Neural progenitor cell (in vitro differentiated cells): ENCODE measurements around the gene COL19A1. TPM values are rescaled to one million over a fixed set of nuclear protein-coding genes. Genes with fewer than 3 reads are reported as not detected.
A peak's percentile ranks its signal among the peaks of the same experiment; 100 is the strongest.

Experiments
- DNase-seq: peaks from one replicate; pipeline ENCODE4 v3.0.0-alpha.2; 2016; ENCODE audit warnings: low spot score
- H2AFZ ChIP-seq: fragments of 200-600 bp; sonication (generic); replicated peaks from 2 replicates; pipeline ENCODE4 v1.6.1; 2016; ENCODE audit warnings: antibody characterized with exemption
- H3F3A ChIP-seq: fragments of 200-600 bp; sonication (generic); 2 replicates; pipeline ENCODE4 v1.6.1; 2016; ENCODE audit warnings: antibody characterized with exemption, low read depth
- H3K27ac ChIP-seq: fragments of 200-600 bp; sonication (generic); 2 replicates; pipeline ENCODE4 v1.5.1; 2016; ENCODE audit warnings: mild to moderate bottlenecking
- H3K27me3 ChIP-seq: fragments of 200-600 bp; sonication (generic); 2 replicates; pipeline ENCODE4 v1.6.1; 2016; ENCODE audit warnings: mild to moderate bottlenecking, moderate library complexity
- H3K36me3 ChIP-seq: fragments of 200-600 bp; sonication (generic); 2 replicates; pipeline ENCODE4 v1.5.1; 2016
- H3K4me1 ChIP-seq: fragments of 200-600 bp; sonication (generic); 2 replicates; pipeline ENCODE4 v1.6.1; 2016; ENCODE audit warnings: mixed run types
- H3K4me2 ChIP-seq: fragments of 200-600 bp; sonication (generic); 2 replicates; pipeline ENCODE4 v1.6.1; 2016
- H3K4me3 ChIP-seq: fragments of 200-600 bp; sonication (generic); 2 replicates; pipeline ENCODE4 v1.5.1; 2016
- H3K79me2 ChIP-seq: fragments of 200-600 bp; sonication (generic); 2 replicates; pipeline ENCODE4 v1.6.1; 2016; ENCODE audit warnings: low read depth
- H3K9ac ChIP-seq: fragments of 200-600 bp; sonication (generic); 2 replicates; pipeline ENCODE4 v1.6.1; 2016
- H3K9me3 ChIP-seq: fragments of 200-600 bp; sonication (generic); 2 replicates; pipeline ENCODE4 v1.5.1; 2016; ENCODE audit warnings: low read depth
- H4K20me1 ChIP-seq: fragments of 200-600 bp; sonication (generic); 2 replicates; pipeline ENCODE4 v1.6.1; 2016; ENCODE audit warnings: low read depth
- H3K27ac Mint-ChIP-seq: 3 replicates; pipeline ENCODE4 v1.8.0; 2021; ENCODE audit warnings: mixed read lengths
- H3K27me3 Mint-ChIP-seq: 2 replicates; pipeline ENCODE4 v1.8.0; 2022; ENCODE audit warnings: low read depth, mild to moderate bottlenecking, inconsistent platforms, moderate library complexity, mixed read lengths; ENCODE audit not compliant: insufficient read depth
- H3K36me3 Mint-ChIP-seq: 3 replicates; pipeline ENCODE4 v1.8.0; 2021; ENCODE audit warnings: mixed read lengths
- H3K4me1 Mint-ChIP-seq: 3 replicates; pipeline ENCODE4 v1.8.0; 2021; ENCODE audit warnings: mixed read lengths
- H3K4me3 Mint-ChIP-seq: 3 replicates; pipeline ENCODE4 v1.8.0; 2021; ENCODE audit warnings: mild to moderate bottlenecking, moderate library complexity, mixed read lengths
- H3K9me3 Mint-ChIP-seq: 3 replicates; pipeline ENCODE4 v1.8.0; 2020; ENCODE audit warnings: mixed read lengths
- EZH2 ChIP-seq: fragments of 200-600 bp; sonication (generic); IDR thresholded peaks from 2 replicates; pipeline ENCODE4 v1.6.1; 2017; ENCODE audit warnings: antibody characterized with exemption, mild to moderate bottlenecking, moderate library complexity
- EZH2phosphoT487 ChIP-seq: fragments of 200-600 bp; sonication (generic); IDR thresholded peaks from 2 replicates; pipeline ENCODE4 v1.6.1; 2017; ENCODE audit warnings: antibody characterized with exemption
- total RNA-seq: library from RNA; depleted of rRNA; stranded (reverse); fragments of >200 nt; gene quantifications from 2 replicates; pipeline ENCODE4 v1.2.3, GENCODE V29; 2015; ENCODE audit warnings: low replicate concordance
- TF ChIP-seq, protein P1 (sequence below): fragments of 200-600 bp; sonication (generic); IDR thresholded peaks from 2 replicates; pipeline ENCODE4 v1.5.1; 2017; ENCODE audit warnings: antibody characterized with exemption, mild to moderate bottlenecking

COL19A1 gene
- total RNA-seq, 1 donor from 2014 or later: not detected

DNA sequence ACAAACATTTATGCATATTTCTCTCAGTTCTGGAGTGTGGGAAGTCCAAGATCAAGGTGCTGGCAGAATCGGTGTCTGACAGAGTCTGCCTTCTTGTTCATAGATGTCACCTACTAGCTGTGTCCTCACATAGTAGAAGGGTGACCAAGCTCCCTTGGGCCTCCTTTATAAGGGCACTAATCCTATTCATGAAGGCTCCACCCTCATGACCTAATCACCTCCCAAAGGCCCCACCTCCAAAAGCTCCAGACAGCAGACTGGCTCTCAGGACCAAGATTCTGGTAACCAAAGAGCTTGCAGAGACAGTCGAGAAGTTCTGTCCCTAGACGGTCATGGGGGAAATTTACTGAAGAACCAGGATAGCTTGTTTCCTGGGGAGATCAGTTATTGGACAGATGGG lies 297.4 kb downstream of the COL19A1 start:
- no peak for DNase-seq
- Mint-ChIP-seq H3K9me3 (no peaks in the 10 kb centered on the region), H3K27ac (no peak overlapping the region), H3K4me1 (peaks cover 14% of the 10 kb centered on the region), H3K36me3 (no peaks in the 10 kb centered on the region), H3K4me3 (no peak overlapping the region), H3K27me3 (no peaks in the 10 kb centered on the region)
- Histone ChIP-seq H3K9ac (no peak overlapping the region), H3K79me2 (no peaks in the 10 kb centered on the region), H3K27me3 (peaks cover 6% of the 10 kb centered on the region), H3K36me3 (no peaks in the 10 kb centered on the region), H3K4me1 (no peaks in the 10 kb centered on the region), H3K9me3 (no peaks in the 10 kb centered on the region), H3K4me2 (no peak overlapping the region), H4K20me1 (no peaks in the 10 kb centered on the region), H2AFZ (no peak overlapping the region), H3K4me3 (no peak overlapping the region), H3K27ac (no peak overlapping the region), H3F3A (no peaks in the 10 kb centered on the region)
- TF ChIP-seq EZH2phosphoT487 (no peak), EZH2 (no peak)
- TF ChIP-seq, protein P1, sequence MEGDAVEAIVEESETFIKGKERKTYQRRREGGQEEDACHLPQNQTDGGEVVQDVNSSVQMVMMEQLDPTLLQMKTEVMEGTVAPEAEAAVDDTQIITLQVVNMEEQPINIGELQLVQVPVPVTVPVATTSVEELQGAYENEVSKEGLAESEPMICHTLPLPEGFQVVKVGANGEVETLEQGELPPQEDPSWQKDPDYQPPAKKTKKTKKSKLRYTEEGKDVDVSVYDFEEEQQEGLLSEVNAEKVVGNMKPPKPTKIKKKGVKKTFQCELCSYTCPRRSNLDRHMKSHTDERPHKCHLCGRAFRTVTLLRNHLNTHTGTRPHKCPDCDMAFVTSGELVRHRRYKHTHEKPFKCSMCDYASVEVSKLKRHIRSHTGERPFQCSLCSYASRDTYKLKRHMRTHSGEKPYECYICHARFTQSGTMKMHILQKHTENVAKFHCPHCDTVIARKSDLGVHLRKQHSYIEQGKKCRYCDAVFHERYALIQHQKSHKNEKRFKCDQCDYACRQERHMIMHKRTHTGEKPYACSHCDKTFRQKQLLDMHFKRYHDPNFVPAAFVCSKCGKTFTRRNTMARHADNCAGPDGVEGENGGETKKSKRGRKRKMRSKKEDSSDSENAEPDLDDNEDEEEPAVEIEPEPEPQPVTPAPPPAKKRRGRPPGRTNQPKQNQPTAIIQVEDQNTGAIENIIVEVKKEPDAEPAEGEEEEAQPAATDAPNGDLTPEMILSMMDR: no peak

DNA sequence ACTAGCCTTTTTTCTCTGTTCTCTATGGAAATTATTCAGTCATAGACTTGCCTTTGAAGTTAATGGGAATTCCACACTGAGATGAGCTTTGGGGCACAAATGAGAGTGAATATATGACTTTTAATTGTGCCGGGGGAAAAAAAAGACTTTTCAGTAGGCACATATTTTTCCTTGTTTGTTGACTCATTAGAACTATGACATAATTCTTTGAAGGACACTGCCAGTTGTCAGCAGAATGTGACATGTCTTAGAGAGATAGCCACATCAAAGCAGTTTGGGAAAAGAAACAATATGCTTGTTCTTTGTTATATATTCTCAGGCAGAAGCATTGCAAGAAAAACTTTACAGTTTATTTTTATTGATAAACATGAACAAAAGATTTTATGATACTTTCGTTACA lies 298.2 kb downstream of the COL19A1 start:
- Mint-ChIP-seq H3K9me3 (no peaks in the 10 kb centered on the region), H3K36me3 (no peaks in the 10 kb centered on the region), H3K4me3 (no peak overlapping the region), H3K4me1 (peaks cover 14% of the 10 kb centered on the region), H3K27me3 (no peaks in the 10 kb centered on the region), H3K27ac (no peak overlapping the region)
- H3K4me3 ChIP-seq: no peak overlapping the region
- H3K27ac ChIP-seq: no peak overlapping the region
- H3K4me2 ChIP-seq: no peak overlapping the region
- H4K20me1 ChIP-seq: no peaks in the 10 kb centered on the region
- no peak overlapping the region for H3K9ac ChIP-seq
- peaks cover 6% of the 10 kb centered on the region for H3K27me3 ChIP-seq
- no peaks in the 10 kb centered on the region for H3K79me2 ChIP-seq
- H3K4me1 ChIP-seq: no peaks in the 10 kb centered on the region
- H2AFZ ChIP-seq: no peak overlapping the region
- no peak for DNase-seq
- H3K36me3 ChIP-seq: no peaks in the 10 kb centered on the region
- no peaks in the 10 kb centered on the region for H3K9me3 ChIP-seq
- H3F3A ChIP-seq: no peaks in the 10 kb centered on the region
- TF ChIP-seq, protein P1: no peak
- no peak for TF ChIP-seq EZH2
- no peak for TF ChIP-seq EZH2phosphoT487

DNA sequence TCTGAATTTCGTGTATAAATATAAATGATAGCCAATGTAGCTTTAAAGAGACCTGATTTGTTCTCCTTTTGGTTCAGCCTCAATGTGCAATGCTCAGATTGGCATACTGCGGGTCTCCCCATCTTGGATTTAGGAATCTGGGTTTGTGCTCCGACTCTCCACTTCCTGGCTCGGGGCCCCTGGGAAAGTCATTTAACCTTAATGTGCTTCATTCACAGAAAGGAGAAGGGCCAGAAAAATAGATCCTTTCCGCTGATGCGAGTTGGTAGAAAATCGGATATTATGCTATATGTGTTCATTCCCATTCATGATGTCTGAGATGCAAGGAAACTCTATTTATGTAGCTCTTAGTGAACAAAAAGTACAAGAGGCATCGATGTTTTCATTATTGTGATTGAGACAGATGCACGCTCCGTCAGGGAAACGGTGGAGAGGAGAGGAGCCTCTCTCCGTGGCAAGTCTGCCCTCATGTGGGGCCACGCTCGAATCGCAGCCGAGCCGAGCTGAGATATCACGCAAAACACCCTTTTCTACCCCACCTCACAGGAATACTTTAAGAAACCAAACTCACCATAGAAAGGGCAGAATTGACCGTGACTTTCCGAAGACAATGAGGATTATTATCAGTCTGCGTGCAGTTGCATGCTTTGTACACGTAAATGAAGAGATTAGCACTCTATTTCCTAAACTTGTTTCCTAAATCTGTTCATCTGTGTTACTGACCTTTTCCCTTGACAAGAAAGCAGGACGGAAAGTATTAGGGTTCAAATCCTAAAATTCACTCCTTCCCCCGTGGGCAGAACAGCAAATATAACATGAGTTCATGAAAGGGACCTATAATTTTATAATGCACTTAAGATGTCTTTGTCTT lies 300.0 kb downstream of the COL19A1 start:
- Mint-ChIP-seq H3K27me3 (no peaks in the 10 kb centered on the region), H3K4me3 (peak overlapping the region; percentile 12), H3K9me3 (no peaks in the 10 kb centered on the region), H3K27ac (no peak overlapping the region), H3K36me3 (no peaks in the 10 kb centered on the region), H3K4me1 (peaks cover 14% of the 10 kb centered on the region)
- Histone ChIP-seq H3K4me2 (peak overlapping the region; percentile 67), H3K27me3 (peaks cover 6% of the 10 kb centered on the region), H3K4me1 (no peaks in the 10 kb centered on the region), H3K9me3 (no peaks in the 10 kb centered on the region), H3K4me3 (peak overlapping the region; percentile 27), H3K36me3 (no peaks in the 10 kb centered on the region), H2AFZ (peak overlapping the region; percentile 98), H3K79me2 (no peaks in the 10 kb centered on the region), H3K9ac (no peak overlapping the region), H4K20me1 (no peaks in the 10 kb centered on the region), H3K27ac (no peak overlapping the region), H3F3A (no peaks in the 10 kb centered on the region)
- DNase-seq: peak; percentile 77
- no peak for TF ChIP-seq EZH2phosphoT487
- TF ChIP-seq, protein P1: peak; percentile 77
- TF ChIP-seq EZH2: no peak
